Measurements from ENCODE around the gene MCM5.
"Not testable (repeated sequence)": the region's sequence is repeated elsewhere in the genome, so short reads cannot be mapped to it uniquely, and the experiment has no call there.

The MCM5 gene

GRCh38 chr22:35377735-35378134, 22.2 kb upstream of the MCM5 start:
- no peak for DNase-seq

DNA sequence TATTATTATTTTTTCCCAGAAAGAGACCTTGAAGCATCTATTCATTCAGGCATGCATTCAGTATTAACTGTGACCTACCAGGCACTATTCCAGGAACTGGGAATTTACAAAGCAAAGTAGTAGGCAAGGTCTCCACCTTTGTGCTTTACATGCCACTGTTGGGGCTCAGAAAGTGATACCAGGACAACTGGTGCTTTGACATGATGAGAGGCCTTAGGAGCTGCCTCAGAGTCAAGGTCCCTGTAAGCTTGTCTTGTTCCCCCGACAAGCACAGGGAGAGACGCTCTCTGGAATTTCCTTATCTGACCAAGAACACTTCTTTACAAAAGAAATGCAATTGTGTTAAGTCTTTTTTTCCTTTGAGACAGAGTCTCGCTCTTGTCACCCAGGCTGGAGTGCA, 21.3 kb upstream of the MCM5 start:
- no peak for DNase-seq

DNA sequence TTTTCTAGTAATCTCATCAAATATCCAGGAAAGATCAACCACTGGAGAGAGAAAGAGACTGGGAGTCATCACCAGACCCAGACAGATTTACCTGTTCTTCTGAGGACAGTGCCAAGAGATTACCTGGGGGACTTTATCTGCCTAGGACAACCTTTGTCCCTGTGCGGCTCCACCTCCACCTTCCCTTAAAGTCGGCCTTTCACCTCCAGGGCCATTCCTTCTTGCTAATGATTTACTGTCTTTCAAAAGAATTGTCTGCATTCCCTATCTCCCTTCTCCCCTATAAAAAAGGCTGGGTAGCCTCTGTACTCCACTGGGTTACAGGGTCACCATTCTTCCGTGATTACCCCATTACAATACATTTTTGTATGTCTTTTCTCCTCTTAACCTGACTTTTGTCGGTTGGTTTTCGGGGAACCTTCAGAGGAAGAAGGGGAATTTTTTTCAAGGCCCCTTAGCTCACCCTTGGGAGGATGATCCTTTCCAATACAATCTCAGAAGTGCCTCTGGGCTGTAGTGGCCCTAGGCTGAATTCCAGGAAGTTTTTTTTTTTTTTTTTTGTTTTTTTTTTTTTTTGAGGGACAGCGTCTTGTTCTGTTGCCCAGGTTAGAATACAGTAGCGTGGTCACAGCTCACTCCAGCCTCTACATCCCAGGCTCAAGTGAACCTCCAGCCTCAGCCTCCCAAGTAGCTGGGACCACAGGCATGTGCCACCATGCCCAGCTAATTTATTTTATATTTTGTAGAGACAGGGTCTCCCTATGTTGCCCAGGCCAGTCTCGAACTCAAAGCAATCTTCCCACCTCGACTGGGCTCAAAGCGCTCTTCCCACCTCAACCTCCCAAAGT, 20.6 kb upstream of the MCM5 start:
- DNase-seq = no peak

- no peak for DNase-seq
Measured at GRCh38 chr22:35380013-35380412, 19.9 kb upstream of the MCM5 start.

- peak; percentile 81 for DNase-seq
Measured at GRCh38 chr22:35380537-35381423, 19.2 kb upstream of the MCM5 start, which contains the start of gene HMOX1. Gene HMOX1 (plus strand): TSS chr22:35381096. CDS start chr22:35381174, 78 bp downstream.

GRCh38 chr22:35381424-35382009, 18.4 kb upstream of the MCM5 start:
- no peak for DNase-seq

DNA sequence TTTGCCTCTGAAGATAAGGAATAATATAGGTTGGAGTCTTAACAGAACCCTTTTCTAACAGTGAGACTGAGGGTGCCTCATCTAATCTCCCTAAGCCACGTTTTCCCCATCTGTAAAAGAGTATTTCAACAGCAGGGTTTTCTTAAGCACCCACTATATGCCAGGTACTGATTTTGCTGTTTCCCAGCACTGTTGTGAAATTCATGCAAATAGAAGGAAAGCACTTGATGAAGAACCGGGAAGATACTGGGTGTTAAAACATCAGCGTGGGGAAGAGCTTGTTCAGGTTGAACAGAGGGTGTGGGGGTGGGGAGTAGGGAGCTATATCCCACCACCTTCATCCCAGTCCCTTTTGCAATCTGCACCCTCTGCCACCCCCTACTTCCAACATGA, 16.3 kb upstream of the MCM5 start:
- no peak for DNase-seq

DNA sequence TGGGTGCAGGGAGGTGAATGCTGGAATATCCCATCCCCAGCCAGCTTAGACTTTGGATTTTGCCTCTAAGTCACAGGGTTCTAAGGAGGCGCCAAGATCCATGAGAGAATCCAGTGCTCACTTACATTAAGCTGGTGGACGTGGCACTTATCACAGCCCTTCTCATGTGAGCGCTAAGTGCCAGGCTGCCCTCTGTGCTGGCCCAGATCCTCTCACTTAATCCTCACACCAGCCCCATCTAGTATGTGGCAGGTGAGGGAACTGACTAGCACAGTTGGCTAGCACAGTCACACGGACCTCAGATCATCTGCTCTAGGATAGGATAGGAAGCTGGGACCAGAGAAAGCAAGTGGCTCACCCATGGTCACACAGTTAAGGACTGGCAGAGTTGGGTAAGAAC, 15.4 kb upstream of the MCM5 start:
- no peak for DNase-seq

GRCh38 chr22:35384975-35385588, 14.9 kb upstream of the MCM5 start:
- no peak for DNase-seq

DNA sequence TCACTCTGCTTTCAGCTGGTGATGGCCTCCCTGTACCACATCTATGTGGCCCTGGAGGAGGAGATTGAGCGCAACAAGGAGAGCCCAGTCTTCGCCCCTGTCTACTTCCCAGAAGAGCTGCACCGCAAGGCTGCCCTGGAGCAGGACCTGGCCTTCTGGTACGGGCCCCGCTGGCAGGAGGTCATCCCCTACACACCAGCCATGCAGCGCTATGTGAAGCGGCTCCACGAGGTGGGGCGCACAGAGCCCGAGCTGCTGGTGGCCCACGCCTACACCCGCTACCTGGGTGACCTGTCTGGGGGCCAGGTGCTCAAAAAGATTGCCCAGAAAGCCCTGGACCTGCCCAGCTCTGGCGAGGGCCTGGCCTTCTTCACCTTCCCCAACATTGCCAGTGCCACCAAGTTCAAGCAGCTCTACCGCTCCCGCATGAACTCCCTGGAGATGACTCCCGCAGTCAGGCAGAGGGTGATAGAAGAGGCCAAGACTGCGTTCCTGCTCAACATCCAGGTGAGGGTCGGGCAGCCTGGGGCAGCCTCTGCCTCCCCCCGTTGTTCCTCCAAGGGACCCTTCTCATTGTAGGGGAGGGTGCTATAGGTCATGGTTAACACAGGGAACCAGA, 13.2 kb upstream of the MCM5 start:
- DNase-seq = no peak

- no peak for DNase-seq
Measured at GRCh38 chr22:35390933-35391332, 9.0 kb upstream of the MCM5 start.

- no peak for DNase-seq
Measured at GRCh38 chr22:35392357-35392756, 7.6 kb upstream of the MCM5 start.

GRCh38 chr22:35393116-35394010, 6.6 kb upstream of the MCM5 start:
- no peak for DNase-seq

- peak; percentile 24 for DNase-seq
Measured at GRCh38 chr22:35394011-35394312, 6.0 kb upstream of the MCM5 start.

DNA sequence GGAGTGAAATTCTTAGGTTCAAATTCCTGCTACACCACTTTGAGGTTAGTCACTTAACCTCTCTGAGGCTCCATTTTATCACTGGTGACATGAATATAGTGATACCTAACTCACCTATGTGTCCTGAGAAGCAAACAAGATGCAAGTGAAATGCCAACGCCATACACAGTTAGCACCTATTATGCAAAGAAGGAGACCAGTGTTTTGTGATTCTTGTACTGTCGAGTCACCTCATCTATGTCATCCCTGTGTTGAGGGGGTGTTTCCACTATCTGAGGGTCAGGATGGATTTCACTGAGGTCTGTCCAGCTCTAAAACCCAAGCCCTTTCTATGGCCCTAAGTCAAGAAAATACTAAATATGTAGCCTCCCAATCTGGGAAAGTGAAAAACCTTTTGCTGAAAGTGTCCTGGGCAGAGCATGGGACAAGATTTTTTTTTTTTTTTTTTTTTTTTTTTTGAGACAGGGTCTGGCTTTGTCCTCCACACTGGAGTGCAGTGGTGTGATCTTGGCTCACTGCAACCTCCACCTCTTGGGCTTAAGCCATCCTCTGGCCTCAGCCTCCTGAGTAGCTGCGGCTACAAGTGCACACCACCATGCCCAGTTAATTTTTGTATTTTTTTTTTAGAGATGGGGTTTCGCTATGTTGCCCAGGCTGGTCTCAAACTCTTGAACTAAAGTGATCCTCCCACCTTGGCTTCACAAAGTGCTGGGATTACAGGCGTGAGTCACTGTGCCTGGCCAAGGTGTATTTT, 5.0 kb upstream of the MCM5 start:
- DNase-seq = no peak

GRCh38 chr22:35396622-35397021, 3.3 kb upstream of the MCM5 start:
- not testable (repeated sequence) for DNase-seq

DNA sequence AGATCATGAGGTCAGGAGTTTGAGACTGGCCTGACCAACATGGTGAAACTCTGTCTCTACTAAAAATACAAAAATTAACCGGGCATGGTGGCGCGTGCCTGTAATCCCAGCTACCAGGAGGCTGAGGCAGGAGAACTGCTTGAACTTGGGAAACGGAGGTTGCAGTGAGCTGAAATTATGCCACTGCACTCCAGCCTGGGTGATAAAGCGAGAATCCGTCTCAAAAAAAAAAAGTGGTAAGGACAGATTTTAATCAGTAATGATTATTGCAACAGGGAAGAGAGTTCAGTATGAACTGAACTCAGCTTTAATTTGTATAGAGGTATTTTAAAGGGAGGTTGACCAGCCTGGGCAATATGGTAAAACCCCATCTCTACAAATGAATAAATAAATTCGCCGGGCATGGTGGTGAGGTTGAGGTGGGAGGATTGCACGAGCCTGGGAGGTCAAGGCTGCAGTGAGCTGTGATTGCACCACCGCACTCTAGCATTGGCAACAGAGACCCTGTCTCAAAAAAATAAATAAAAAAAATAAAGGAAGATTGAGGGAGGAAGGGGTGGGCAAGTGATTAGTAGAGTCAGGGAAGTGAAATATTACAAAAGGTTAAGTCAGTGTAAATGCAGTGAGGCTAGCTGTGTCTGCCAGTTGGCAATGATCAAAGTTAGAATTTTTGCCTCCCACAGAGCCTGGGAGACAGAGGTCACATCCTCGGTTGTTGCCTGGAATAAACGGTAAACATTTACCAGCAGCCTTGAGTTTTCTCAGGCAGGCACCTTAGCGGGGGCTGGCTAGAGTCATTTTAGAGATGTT, 2.6 kb upstream of the MCM5 start:
- peak; percentile 57 for DNase-seq

- no peak for DNase-seq
Measured at GRCh38 chr22:35398591-35398973, 1.4 kb upstream of the MCM5 start.

DNA sequence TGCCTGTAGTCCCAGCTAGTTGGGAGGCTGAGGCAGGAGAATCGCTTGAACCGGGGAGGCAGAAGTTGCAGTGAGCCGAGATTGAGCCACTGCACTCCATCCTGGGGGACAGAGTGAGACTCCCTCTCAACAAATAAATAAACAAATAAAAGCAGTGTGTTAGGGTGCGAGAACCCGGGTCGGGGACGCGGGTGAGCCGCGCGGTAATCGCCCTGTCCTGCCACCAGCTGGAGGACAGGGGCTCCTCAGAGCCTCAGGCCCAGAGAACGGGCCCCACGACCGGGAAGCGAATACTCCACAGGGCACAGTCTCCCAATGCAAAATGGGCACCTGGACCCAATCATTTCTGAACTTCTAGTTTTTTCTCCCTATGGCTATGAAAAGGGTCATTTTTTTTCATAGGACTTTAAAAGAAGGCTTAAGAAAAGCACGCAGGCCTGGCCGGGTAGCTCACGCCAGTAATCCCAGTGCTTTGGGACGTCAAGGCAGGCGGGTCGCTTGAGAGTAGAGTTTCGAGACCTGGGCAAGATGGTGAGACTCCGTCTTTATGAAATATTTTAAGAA, 744 bp upstream of the MCM5 start:
- no peak for DNase-seq

GRCh38 chr22:35400501-35400790, 506 bp downstream of the MCM5 start:
- no peak for DNase-seq

Measured in right kidney (tissue), 1 donor.